NCI-H526 (cell line): ENCODE results near the gene CACNB4.
"Not testable (repeated sequence)": the region's sequence is repeated elsewhere in the genome, so short reads cannot be mapped to it uniquely, and the experiment has no call there.

Experiments used
- DNase-seq, 2 experiments: peaks; one replicate each; lab custom pipeline; 2025; lab: John Stamatoyannopoulos, UW

The CACNB4 gene

DNA sequence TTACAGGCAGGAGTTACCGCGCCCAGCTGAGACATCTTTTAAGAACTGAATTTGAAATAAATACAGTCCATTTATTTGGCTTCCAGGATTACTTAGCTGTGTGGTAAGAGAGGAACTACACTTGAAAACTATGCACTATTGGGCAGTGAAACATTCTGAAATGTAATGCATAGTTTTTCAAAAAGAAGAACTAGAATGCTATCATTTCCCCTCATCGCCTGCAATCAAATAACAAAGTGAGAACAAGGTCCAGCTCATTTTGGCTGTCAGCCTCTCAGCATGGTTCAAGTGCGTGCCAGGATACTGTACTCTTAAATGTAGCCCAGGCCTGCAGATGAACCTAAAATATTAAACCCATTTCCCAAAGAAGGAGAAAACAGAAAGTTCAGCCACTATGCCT is 194.0 kb downstream of the CACNB4 start:
- DNase-seq, result no peak

DNA sequence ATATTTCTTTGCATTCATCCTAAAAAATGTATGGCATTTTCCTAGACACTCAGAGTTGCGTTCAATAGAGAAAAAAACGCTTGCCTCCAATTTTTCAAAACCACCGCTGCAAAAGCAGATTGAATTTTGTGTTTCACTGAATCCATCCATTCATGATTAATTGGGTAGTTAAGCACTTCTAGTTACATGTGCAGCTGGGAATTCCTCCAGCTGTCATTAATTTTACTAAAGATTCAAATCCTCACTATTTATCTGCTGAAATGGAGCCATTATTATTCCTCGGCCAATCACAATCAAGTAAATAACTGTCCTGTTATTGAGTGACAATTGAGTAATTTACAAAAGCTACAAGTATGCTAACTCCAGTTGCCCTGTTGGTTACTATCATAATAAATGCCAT is 194.8 kb downstream of the CACNB4 start:
- no peak for DNase-seq

DNA sequence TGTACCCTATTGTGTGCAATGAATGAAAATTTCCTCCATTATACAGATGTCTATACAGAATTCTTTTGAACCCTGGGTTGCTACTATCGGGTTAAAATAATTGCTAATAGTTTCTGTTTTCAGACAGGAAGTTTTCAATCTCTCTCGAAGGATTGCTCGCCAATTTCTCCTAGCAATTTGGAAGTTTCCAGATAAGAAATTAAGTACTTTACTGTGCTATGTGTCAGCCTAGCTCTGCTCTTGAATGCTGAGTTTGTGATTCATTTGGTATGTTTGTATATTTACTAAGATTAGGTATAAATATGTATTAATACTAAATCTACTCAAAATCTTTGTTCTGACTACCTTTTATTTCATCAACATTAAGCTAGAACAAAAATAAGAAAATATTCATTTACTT is 196.0 kb downstream of the CACNB4 start:
- DNase-seq, result no peak

DNA sequence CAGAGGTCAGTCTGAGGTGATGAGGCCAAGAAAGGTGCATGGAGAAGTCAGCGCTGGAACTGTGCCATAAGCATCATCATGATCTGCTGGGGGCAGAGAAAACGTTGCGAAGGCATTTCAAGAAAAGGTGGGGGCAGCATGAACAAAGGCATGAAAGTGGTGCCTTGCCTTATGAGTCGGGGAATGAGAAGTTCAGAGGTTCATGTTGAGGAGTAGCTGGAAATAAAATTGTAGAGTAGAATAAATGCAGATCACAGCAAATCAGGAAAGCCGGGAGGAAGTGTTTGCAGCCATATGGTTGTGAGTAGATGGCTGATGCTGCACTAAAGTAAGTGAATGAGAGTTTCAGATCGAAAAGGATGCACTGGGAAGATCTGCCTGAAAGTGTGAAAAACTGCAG is 198.5 kb downstream of the CACNB4 start:
- no peak for DNase-seq

DNA sequence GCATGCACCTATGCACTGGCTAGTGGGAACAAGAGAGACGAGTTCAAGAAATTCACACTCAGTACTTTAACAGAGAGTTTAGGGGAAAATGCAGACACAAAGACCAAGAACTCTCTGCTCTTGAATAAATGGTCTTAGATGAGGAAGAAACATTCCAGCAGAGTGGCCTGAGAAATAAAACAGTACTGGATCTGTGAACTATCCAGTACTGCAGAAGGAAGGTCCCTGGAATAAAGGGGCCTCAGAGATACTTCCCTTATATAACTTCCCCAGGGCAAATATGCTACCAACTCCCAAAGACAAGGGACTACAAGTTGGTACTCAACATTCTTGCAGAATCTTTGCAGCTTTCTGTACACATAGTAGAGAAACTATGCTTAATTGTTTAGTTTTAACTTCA is 199.7 kb downstream of the CACNB4 start:
- no peak for DNase-seq

DNA sequence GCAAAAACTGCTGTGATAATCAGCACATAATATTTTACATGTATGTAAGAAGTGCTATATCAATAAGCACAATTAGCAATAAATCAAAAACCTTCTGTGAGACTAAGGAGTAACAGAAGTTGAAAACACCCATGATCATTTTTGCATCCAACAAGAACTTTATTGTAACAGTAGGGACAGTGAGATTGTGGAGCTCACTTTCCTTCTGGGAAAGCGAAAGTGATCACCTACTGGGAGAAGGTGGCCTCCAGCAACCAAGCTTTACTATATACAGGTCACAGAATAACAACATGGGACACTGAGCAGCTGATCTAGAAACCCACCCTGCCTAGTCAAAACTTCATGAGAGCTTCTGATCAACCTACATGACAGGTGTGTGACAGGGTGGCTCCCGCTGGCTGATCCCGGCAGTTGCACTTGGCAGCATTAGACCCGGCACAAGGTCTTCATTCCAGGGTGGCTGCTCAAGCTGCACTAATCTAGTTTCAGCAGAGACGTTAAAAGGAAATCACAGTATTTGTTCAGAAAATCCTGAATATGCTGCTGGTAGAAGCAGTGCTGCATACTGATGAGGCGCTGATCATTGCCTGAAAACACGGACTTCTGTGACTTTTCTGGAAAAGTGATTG is 207.2 kb downstream of the CACNB4 start:
- peak in 1 of 2 experiments; percentile 25 for DNase-seq

DNA sequence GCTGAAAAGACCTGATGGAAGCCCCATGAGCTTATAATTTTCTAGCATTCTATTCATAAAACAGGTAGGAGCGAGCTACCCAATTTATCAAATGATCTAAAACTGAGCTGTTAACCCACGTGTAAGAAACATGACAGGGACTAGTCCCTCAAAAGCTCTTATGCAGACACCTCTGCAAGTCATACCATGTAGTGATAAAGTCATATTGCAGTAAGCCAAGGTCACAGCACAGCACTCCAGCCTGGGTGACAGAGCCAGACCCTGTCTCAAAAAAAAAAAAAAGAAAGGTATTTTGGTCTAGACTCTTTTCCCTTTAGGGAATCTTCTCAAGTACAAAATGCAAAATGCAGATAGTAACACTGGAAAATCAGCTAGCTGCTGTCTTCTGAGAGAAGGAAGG is 211.7 kb downstream of the CACNB4 start:
- DNase-seq, result no peak

DNA sequence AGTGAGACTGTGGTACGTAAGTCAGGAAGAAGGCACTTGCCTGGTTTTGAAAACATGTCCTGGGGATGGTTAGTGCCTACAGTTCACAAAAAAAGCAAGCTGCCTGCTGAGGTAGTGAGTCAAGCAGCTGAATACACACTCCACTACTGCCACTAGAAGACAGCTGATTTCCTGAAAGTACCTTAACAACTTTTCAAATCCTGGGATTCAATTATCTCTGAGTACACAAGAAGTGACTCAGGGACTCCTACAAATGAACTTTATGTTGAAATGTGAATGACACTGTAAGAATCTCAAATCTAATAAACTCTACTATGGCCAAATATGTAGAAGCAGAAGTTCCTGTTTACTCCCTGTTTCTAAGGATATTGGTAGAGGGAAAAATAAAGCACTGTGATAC is 212.6 kb downstream of the CACNB4 start:
- no peak for DNase-seq

DNA sequence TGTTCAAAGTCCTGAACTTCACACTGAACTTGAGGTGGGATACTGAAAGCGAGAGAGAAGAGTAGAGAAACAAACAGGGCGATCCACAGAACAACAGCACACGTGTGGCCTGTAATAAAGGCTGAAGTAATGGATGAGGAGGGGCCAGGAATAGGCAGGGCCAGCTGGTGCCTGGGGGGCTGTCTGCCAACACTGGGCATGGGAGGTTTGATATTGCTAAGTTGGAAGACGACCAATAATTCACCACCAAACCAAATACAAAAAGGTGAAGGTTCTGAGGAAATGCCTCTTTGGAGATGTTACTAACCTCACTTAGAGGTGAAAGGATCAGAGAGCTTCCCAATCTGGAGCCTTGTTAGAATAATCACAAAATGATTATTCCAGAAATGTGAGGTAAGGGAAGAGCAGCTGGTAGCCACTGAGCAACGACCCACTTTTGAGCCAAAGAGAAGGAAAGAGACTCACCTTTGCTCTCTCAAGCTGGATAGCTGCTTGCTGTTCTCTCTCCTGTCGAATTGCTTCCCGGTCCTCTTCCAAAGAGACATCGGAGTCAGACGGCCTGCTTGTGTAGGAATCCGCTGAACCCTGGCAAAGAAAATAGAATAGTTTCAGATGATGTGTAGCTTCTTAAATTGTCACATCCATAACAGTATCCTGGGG is 215.9 kb downstream of the CACNB4 start:
- DNase-seq, result no peak

DNA sequence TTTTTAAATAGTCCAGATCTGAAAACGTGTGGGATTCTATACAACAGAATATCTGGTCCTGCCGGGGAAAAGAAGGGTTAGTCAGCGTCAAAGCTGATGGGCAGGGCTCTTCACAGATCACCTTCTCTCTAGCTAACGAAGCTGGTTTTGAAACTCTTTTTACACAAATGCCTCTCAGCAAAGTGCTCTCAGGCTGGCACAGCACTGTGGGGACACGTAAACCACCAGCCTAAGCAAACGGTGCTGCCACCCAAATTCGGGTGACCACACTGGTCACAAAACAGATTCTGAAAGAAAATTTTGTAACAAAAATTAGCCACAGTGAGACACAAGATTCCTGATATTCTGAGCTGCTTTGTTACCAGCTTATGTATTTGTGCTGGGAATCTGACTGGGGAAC is 217.5 kb downstream of the CACNB4 start:
- DNase-seq, result no peak

DNA sequence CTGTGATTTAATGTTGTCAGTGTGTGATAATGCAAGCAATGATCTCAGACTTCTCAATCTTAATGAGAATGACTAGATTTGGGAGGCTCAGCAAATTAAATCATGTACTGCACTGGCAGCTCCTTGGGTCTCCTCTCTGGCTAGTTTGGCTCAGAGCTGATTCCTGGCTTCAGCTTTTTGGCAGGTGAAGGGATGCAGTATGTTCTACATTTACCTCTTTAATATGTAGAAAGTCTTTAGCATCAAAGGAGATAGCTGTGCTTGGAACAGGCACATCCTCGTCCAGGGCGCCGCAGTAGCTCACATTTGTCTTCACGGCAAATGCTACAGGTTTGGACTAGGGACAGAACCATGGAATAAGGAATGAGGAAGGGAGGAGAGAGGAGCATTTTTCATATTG is 218.3 kb downstream of the CACNB4 start:
- no peak for DNase-seq

DNA sequence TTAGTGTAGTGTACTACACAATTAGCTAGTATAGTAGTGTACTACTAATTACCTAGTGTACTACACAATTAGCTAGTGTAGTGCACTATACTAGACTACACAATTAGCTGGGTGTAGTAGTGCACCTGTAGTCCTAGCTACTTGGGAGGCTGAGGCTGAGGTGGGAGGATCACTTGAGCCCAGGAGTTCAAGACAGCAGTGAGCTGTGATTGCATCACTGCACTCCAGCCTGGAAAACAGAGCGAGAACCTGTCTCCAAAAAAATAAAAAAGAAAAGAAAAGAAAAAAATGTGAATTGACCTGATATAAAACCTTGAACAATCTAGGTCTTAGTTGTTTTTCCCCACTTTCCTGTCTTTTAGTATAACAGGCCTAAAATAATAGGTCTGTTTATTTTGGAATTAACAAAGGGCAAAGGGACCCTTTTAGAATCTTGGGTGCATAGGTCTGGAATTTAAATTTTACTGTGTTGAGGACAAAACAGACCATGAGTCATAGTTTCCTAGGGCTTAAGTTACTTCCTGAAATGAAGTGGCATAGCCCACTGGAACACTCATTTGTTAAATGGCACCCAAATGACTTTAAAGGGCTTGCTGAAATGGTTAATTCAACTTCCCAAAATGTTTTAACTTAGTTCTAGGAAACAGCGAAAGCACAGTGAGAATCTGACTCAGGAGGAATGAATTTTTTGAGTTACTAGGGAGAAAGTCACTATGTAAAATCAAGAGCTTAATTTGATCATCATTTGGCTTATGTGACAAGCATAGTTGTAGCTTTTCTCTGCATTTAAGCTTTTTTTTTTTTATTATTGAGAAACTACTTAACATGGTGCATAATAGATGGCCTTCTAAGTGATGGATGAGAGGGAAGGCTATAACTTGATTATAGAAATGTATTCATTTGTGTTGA is 219.9 kb downstream of the CACNB4 start:
- DNase-seq, result no peak

DNA sequence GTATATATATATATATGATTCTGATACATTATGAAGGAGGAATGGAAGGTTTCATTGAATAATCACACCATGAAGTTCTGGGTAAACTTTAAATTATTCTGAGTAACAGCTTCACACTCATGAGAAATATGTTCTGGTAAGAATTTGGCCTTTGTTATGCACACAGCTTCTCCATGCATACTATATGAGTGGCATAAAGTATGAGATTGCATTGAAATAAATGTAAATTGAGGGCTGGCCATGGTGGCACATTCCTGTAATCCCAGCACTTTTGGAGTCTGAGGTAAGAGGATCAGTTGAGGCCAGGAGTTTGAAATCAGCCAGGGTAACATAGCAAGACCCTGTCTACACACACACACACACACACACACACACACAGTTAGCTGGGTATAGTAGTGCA is 220.6 kb downstream of the CACNB4 start:
- no peak for DNase-seq

DNA sequence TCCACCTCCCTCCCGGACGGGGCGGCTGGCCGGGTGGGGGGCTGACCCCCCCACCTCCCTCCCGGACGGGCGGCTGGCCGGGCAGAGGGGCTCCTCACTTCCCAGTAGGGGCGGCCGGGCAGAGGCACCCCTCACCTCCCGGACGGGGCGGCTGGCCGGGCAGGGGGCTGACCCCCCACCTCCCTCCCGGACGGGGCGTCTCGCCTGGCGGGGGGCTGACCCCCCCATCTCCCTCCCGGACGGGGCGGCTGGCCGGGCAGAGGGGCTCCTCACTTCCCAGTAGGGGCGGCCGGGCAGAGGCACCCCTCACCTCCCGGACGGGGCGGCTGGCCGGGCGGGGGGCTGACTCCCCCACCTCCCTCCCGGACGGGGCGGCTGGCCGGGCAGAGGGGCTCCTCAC is 223.2 kb downstream of the CACNB4 start:
- not testable (repeated sequence) for DNase-seq

DNA sequence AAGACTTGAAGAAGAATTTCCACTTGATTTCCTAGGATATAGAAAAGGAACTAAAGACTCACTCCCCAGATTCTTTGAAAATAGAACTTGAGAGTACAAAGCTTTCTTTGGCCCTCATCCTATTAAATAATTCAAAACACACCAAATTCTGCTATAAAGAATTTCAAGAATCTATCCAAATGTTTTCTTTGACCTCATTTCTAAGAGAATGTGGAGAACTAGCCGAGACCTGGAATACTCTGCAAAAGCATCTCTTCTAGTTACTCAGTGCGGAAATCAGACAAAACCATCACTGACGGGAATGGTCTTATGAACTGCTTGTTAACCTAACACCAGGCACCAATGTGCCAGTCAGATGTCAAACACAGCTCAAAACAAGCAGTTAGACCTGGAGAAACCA is 226.4 kb downstream of the CACNB4 start:
- no peak for DNase-seq

DNA sequence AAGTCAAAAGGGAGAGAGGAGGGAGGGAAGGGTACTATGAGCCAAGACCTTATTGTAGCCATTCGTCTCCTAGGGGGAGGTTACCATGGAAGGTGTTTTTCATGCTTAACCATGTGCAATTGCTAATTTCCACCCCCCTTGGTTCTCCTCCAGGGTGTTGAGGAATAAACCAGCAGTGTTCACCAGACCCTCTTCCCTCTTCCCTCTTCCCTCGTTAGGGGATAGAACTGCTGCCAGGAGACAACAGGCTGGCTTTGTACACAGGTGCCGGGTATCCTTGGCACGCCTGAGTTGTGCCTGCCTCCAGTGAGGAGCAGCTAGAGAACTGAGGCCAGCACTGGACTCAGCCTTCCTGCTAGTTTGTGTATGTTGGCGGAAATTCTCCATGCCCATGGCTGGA is 229.6 kb downstream of the CACNB4 start:
- DNase-seq, result no peak

DNA sequence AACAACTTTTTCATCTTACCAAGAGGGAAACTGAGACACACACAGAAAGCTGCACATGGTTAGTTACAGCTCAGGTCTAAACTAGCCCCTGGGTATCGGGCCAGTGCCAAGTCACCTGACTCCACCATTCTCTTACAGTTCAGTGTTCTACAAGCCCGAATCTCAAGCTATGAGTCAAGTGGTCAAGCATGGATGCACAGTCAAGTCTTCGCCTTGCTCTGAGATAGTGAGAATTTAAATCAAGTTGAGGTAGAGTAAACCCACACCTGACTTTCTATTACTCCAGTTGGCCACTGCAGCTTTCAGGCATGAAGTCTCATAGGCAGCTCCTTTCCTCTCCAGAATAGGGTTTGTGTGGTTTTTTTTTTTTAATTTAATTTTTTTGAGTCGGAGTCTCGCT is 236.1 kb downstream of the CACNB4 start:
- no peak for DNase-seq

DNA sequence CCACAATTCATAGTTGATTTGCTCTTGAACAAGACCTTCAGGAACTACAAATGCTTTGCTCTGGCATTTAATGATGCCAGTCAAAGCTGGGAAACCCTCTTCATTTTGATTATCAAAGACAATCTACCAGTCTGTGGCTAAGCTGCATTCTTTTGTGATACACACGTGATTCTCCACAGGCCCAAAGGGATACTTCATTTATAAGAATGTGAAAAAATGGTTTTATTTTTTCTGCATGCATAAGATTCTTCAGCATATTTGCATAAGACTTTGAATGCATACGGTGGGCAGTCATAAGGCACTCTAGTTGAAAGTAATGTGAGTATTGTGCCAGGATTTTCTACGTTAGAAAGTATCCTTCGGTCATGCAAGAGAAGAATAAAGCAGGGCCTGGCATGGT is 237.7 kb downstream of the CACNB4 start:
- DNase-seq, result no peak

DNA sequence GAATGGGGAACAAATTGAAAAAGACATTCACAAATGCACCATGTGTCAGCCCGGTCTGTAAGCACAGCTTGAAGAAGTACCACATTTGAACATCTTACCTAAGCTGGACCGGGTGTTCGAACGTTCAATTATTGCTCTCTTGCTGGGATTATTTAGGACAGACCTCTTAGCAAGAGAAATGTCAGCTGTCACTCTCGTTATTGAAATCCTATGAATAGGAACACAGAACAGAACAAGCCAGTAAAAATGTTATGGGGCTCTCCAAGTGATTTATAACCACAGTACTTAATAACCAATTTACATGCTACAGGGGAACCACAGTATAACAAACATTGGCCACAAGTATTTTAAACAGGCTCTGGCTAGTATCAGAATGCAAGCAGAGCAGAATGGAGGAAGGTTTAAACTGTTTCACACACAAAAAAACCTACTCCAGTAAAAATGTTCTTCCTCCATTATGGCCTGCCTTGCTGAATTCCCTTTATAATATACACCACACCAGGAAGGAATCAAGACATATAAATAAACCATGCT is 238.2 kb downstream of the CACNB4 start:
- DNase-seq, result peak in 1 of 2 experiments; percentile 21

DNA sequence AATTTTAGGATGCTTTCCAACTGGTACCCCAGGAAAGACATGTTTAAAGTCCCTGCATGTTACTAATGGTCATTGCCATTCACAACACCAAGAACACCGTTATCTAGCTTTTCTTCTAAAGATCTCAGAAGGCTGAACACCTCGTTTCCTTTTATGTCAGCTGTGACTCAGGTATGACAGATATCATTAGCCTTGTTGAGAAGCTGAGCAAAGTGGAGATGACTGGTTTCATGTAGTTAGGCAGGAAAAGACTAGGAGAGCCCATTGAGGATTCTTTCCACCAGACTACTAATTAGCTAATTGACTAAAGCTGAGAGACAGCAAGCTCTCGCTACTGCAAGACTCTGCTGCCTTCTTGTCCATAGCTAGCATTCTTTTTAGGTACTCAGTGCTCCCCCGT is 238.6 kb downstream of the CACNB4 start:
- DNase-seq, result no peak

DNA sequence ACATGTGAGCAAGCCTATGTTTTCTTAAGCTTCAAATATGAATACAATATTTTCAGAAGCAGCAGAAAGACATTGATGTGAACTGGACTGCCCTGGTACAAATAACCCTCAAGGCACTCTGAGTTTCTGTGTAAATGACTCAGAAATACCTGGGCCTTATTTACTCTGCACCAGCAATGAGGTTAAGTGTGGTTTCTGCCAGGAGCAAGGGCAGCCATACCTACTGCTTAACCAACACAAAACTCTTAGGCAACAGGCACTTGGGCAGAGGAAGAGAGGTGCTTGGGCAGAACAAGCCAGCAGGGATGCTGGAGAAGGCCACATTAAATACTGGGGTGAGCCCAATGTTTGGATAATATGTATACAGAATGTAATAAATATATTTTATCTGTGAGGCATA is 241.2 kb downstream of the CACNB4 start:
- DNase-seq, result no peak

DNA sequence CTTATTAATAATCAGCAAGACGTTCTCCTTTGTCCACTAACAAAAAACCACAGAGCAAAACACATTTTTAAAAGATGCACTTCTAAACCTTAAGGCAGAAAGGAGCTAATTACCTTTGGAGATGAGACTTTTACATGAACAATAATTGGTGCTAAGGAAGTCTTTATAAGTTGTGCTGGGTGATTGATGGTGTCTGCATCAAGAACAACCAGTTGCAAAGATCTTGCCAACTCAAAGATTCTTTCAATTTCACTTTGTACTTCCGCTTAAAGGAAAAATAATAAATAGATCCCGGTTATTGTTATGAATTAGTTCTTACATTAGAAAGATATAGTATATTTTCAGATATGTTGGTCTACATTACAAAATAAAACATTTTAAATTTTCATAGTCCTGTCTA is 243.7 kb downstream of the CACNB4 start:
- DNase-seq, result no peak
